ENCODE data around the gene CLCN1.

The CLCN1 gene

DNA sequence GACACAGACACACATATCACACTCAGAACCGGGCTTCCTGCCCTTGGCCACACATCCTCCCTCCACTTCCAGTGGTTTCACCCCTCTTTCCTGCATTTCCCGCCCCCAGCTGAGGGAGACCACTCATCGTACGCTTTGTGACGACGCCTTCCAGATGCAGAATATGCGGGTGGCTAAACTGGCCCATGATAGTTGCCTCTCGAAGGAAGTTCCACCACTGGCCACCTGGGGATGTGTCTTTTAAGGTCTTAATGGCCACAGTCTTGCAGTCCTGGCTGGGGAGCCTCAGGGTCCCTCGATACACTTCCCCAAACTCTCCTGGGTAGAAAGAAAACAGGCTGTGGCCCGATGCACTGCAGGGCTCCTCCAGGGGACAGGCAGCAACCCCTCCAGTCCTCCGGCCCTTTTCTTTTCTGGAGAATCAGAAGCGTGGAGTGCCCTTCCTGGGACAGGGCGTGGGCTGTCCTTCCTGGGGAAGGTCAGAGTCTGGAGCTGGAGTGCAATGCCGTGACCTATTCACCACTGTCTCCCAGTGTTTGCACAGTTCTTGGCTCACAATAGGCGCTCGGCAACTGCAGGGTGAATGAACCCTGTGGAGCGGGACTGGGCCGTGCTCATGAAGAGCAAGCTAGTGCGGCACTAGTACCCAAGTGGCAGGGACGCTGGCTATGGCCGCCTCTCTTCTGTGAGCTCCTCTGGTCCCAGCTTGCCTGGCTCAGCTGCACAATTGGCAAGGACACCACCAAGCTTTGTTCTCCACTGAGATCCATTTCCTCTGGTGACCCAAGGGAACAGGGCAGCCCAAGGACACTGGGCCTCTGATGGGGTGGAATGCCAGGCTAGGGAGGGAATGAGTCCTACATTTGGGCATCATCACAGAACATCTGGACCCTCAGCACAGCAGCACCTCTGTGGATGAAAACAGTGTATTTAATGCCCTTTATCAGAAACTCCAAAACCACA is 79.6 kb downstream of the CLCN1 start:
- Histone ChIP-seq H3K27me3 (replicated peaks; ENCODE audit: insufficient read depth, low read length) (0 out of 2 replicates have a peak, but pooled peaks cover 6% of the 10 kb centered on the region), H3K79me2 (ENCODE audit: low read length) (no peaks in the 10 kb centered on the region), H3K4me1 (ENCODE audit: low read length) (no peaks in the 10 kb centered on the region), H3K9ac (ENCODE audit: low read length) (no peak overlapping the region), H4K20me1 (ENCODE audit: insufficient read depth, low read length) (no peaks in the 10 kb centered on the region), H2AFZ (ENCODE audit: low read length) (no peak overlapping the region), H3K9me3 (replicated peaks; ENCODE audit: insufficient read depth, low read length) (no peaks in the 10 kb centered on the region), H3F3A (ENCODE audit: insufficient read depth, low read length) (no peaks in the 10 kb centered on the region), H3K4me2 (ENCODE audit: low read depth, low read length) (no peak overlapping the region), H3K4me3 (ENCODE audit: low read length) (no peak overlapping the region), H3K9me2 (replicated peaks; ENCODE audit: insufficient read depth, low read length) (no peaks in the 10 kb centered on the region), H3K27ac (ENCODE audit: low read length) (no peak overlapping the region), H3K36me3 (replicated peaks; ENCODE audit: insufficient read depth, low read length) (no peaks in the 10 kb centered on the region)
- no peak for DNase-seq
- TF ChIP-seq, protein P1, sequence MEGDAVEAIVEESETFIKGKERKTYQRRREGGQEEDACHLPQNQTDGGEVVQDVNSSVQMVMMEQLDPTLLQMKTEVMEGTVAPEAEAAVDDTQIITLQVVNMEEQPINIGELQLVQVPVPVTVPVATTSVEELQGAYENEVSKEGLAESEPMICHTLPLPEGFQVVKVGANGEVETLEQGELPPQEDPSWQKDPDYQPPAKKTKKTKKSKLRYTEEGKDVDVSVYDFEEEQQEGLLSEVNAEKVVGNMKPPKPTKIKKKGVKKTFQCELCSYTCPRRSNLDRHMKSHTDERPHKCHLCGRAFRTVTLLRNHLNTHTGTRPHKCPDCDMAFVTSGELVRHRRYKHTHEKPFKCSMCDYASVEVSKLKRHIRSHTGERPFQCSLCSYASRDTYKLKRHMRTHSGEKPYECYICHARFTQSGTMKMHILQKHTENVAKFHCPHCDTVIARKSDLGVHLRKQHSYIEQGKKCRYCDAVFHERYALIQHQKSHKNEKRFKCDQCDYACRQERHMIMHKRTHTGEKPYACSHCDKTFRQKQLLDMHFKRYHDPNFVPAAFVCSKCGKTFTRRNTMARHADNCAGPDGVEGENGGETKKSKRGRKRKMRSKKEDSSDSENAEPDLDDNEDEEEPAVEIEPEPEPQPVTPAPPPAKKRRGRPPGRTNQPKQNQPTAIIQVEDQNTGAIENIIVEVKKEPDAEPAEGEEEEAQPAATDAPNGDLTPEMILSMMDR (IDR thresholded peaks at IDR 0.05; ENCODE audit: low read length): no peak
- TF ChIP-seq EZH2 (optimal IDR thresholded peaks at IDR 0.05; ENCODE audit: low read depth, low read length) (no peak), EZH2phosphoT487 (IDR thresholded peaks at IDR 0.05; ENCODE audit: low read length) (no peak)

DNA sequence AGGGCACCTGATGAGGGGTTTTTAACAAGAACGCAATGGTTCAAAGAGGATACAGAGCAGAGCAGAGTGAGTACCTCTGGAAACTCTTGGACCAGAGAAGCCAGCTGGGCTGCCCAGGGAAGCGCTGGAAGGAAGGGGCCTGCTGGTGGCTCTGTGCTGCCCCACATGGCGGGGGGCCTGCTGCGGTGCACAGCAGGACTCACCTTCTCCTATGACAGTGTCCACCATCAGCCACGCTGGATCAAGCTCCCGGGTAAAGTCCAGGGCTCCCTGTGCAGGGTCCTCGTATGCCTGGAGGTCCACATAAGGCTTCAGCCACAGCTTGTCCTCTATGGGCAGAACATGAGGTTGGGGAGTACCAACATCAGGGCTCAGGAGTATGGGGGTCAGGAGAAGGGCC is 80.3 kb downstream of the CLCN1 start:
- no peaks in the 10 kb centered on the region for H3K36me3 ChIP-seq (replicated peaks; ENCODE audit: insufficient read depth, low read length)
- 0 out of 2 replicates have a peak, but pooled peaks cover 6% of the 10 kb centered on the region for H3K27me3 ChIP-seq (replicated peaks; ENCODE audit: insufficient read depth, low read length)
- H3K9ac ChIP-seq (ENCODE audit: low read length): no peak overlapping the region
- no peak overlapping the region for H3K4me3 ChIP-seq (ENCODE audit: low read length)
- no peaks in the 10 kb centered on the region for H3K79me2 ChIP-seq (ENCODE audit: low read length)
- TF ChIP-seq EZH2 (optimal IDR thresholded peaks at IDR 0.05; ENCODE audit: low read depth, low read length) (no peak), EZH2phosphoT487 (IDR thresholded peaks at IDR 0.05; ENCODE audit: low read length) (no peak)
- TF ChIP-seq, protein P1 (IDR thresholded peaks at IDR 0.05; ENCODE audit: low read length): no peak
- DNase-seq: no peak
- H4K20me1 ChIP-seq (ENCODE audit: insufficient read depth, low read length): no peaks in the 10 kb centered on the region
- H3K27ac ChIP-seq (ENCODE audit: low read length): no peak overlapping the region
- no peaks in the 10 kb centered on the region for H3K9me3 ChIP-seq (replicated peaks; ENCODE audit: insufficient read depth, low read length)
- no peaks in the 10 kb centered on the region for H3K9me2 ChIP-seq (replicated peaks; ENCODE audit: insufficient read depth, low read length)
- no peaks in the 10 kb centered on the region for H3K4me1 ChIP-seq (ENCODE audit: low read length)
- no peak overlapping the region for H3K4me2 ChIP-seq (ENCODE audit: low read depth, low read length)
- no peak overlapping the region for H2AFZ ChIP-seq (ENCODE audit: low read length)
- H3F3A ChIP-seq (ENCODE audit: insufficient read depth, low read length): no peaks in the 10 kb centered on the region

DNA sequence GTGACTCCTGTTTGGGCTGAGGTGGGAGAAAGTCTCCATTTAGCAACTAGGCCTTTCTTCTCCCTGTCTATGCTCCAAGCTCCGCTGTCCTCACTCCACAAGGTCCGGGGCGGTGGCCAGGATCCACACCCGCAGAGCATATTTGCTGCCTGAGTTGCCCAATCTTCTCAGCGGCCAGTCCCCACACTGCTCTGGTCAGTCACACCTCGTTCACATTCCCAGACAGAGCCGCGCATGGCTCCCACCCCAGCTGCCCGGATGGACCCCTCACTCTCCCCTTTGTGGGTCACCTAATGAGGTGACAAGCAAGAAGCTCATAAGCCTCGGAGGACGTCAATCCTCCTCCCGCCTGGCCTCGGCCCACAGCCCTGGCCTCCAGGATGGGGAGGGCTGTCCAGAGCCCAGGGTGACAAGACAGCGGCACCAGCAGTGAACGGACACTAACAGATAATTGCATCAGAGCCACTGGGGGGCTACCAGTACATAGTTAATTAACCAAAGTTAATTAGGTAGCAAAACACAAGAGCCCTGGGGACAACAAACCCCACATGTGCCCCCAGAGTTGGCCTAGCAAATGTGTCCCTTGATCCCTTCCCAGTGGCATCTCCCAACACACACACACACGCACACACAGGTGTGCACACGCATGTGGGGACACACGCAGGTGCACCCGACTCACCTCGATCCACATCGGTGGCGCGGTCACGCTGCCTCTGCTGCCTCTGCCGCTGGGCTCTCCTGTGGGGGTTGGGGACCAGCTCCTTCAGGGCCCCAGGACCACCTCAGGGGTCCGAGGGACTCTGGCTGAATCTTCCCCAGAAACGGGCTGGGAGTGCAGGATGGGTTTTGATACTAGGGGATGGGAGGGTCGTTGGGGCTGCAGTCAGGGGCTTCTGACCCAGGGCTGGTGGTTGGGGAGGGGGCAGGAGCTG is 81.0 kb downstream of the CLCN1 start:
- Histone ChIP-seq H3F3A (ENCODE audit: insufficient read depth, low read length) (no peaks in the 10 kb centered on the region), H3K9ac (ENCODE audit: low read length) (no peak overlapping the region), H3K27ac (ENCODE audit: low read length) (no peak overlapping the region), H3K9me3 (replicated peaks; ENCODE audit: insufficient read depth, low read length) (no peaks in the 10 kb centered on the region), H3K4me2 (ENCODE audit: low read depth, low read length) (no peak overlapping the region), H3K79me2 (ENCODE audit: low read length) (no peaks in the 10 kb centered on the region), H3K4me3 (ENCODE audit: low read length) (no peak overlapping the region), H3K36me3 (replicated peaks; ENCODE audit: insufficient read depth, low read length) (no peaks in the 10 kb centered on the region), H3K9me2 (replicated peaks; ENCODE audit: insufficient read depth, low read length) (no peaks in the 10 kb centered on the region), H3K27me3 (replicated peaks; ENCODE audit: insufficient read depth, low read length) (0 out of 2 replicates have a peak, but pooled peaks cover 6% of the 10 kb centered on the region), H3K4me1 (ENCODE audit: low read length) (no peaks in the 10 kb centered on the region), H2AFZ (ENCODE audit: low read length) (no peak overlapping the region), H4K20me1 (ENCODE audit: insufficient read depth, low read length) (no peaks in the 10 kb centered on the region)
- no peak for DNase-seq
- no peak for TF ChIP-seq EZH2 (optimal IDR thresholded peaks at IDR 0.05; ENCODE audit: low read depth, low read length)
- TF ChIP-seq, protein P1 (IDR thresholded peaks at IDR 0.05; ENCODE audit: low read length): no peak
- TF ChIP-seq EZH2phosphoT487 (IDR thresholded peaks at IDR 0.05; ENCODE audit: low read length): no peak
